OCI-LY7 (cell line): ENCODE measurements around the gene IFT25. TPM values are rescaled to one million over a fixed set of nuclear protein-coding genes. Genes with fewer than 3 reads are reported as not detected.

Experiments used
- BruUV-seq: library from RNA; stranded (reverse); fragments of 400-500 nt; replicated peaks from 2 replicates; lab custom pipeline; 2021; lab: Mats Ljungman, UMichigan
- CTCF ChIA-PET: fragments of 300-600 bp; sonication (Branson Sonifier 250); formaldehyde crosslinking; loops from one replicate; lab custom pipeline; 2022; ENCODE audit warnings: antibody characterized with exemption; ENCODE audit not compliant: unreplicated experiment; lab: Charles Lee
- POLR2A ChIA-PET: fragments of 300-600 bp; sonication (Branson Sonifier 250); formaldehyde crosslinking; loops from one replicate; lab custom pipeline; 2022; ENCODE audit warnings: antibody characterized with exemption; lab: Charles Lee
- DNase-seq: peaks from one replicate; pipeline ENCODE4 v3.0.0-alpha.2; 2015; ENCODE audit warnings: low spot score
- H2AFZ ChIP-seq: fragments of 200-600 bp; sonication (generic), shearing (Covaris generic); 2 replicates; pipeline ENCODE4 v1.6.1; 2014; ENCODE audit warnings: mild to moderate bottlenecking, antibody characterized with exemption, low read length, moderate library complexity
- H3K27ac ChIP-seq: fragments of 200-600 bp; sonication (generic); 2 replicates; pipeline ENCODE4 v1.5.1; 2014; ENCODE audit warnings: mixed run types, low read depth, mild to moderate bottlenecking, moderate library complexity, low read length, inconsistent platforms; ENCODE audit not compliant: poor library complexity, severe bottlenecking
- H3K36me3 ChIP-seq: fragments of 200-600 bp; sonication (generic); 2 replicates; pipeline ENCODE4 v1.6.1; 2014; ENCODE audit warnings: mild to moderate bottlenecking, antibody characterized with exemption, low read length, moderate library complexity, mixed read lengths; ENCODE audit not compliant: insufficient read depth
- H3K4me1 ChIP-seq: fragments of 200-600 bp; sonication (generic); 2 replicates; pipeline ENCODE4 v1.5.1; 2014; ENCODE audit warnings: mild to moderate bottlenecking, low read length; ENCODE audit not compliant: insufficient read depth, poor library complexity, severe bottlenecking
- H3K4me2 ChIP-seq: fragments of 200-600 bp; sonication (generic); 2 replicates; pipeline ENCODE4 v1.6.1; 2014; ENCODE audit warnings: mild to moderate bottlenecking, low read length
- H3K4me3 ChIP-seq: fragments of 200-600 bp; sonication (generic); 2 replicates; pipeline ENCODE4 v1.5.1; 2014; ENCODE audit warnings: mild to moderate bottlenecking, low read depth, low read length; ENCODE audit not compliant: poor library complexity, severe bottlenecking
- H3K79me2 ChIP-seq: fragments of 200-600 bp; sonication (generic); 2 replicates; pipeline ENCODE4 v1.6.1; 2016; ENCODE audit warnings: low read depth, mild to moderate bottlenecking, low read length, moderate library complexity, mixed read lengths; ENCODE audit not compliant: insufficient read depth
- H3K9me2 ChIP-seq: fragments of 200-600 bp; sonication (generic); 2 replicates; pipeline ENCODE4 v1.6.1; 2016; ENCODE audit warnings: mild to moderate bottlenecking, low read length, mixed read lengths; ENCODE audit not compliant: insufficient read depth
- H3K9me3 ChIP-seq: fragments of 200-600 bp; sonication (generic); 2 replicates; pipeline ENCODE4 v1.6.1; 2014; ENCODE audit warnings: mild to moderate bottlenecking, mixed run types, low read length, mixed read lengths
- H4K20me1 ChIP-seq: fragments of 200-600 bp; sonication (generic); 2 replicates; pipeline ENCODE4 v1.6.1; 2014; ENCODE audit warnings: mild to moderate bottlenecking, antibody characterized with exemption, low read length, moderate library complexity, mixed read lengths; ENCODE audit not compliant: insufficient read depth
- CTCF ChIP-seq: fragments of 200-600 bp; sonication (generic); conservative IDR thresholded peaks from 2 replicates; pipeline ENCODE4 v1.5.1; 2014; ENCODE audit warnings: mild to moderate bottlenecking, antibody characterized with exemption, low read length, moderate library complexity, mixed read lengths
- EZH2phosphoT487 ChIP-seq: fragments of 200-600 bp; sonication (generic); IDR thresholded peaks from 2 replicates; pipeline ENCODE4 v1.6.1; 2018; ENCODE audit warnings: low read depth, borderline replicate concordance, mild to moderate bottlenecking, mixed run types, antibody characterized with exemption, low read length, moderate library complexity, mixed read lengths
- intact Hi-C: fragments of 100-400 bp; cut with micrococcal nuclease; formaldehyde crosslinking; loops from one replicate; pipeline ENCODE4 v1.10.0; 2022; ENCODE audit not compliant: unreplicated experiment
- total RNA-seq, 2 experiments: library from RNA; depleted of rRNA in 1 of 2; stranded (reverse); fragments of >200 nt in 1 of 2; shearing (Covaris generic) in 1 of 2; gene quantifications; 2 replicates each; pipeline ENCODE4 v1.2.3, GENCODE V29; 2014 to 2022

The IFT25 gene
- total RNA-seq, 2 experiments from 2014 or later, result 45.4 to 57.0 TPM

- Histone ChIP-seq H4K20me1 (no peaks in the 10 kb centered on the region), H3K4me2 (no peak overlapping the region), H3K9me2 (no peaks in the 10 kb centered on the region), H3K4me1 (no peaks in the 10 kb centered on the region), H3K4me3 (no peak overlapping the region), H3K27ac (no peak overlapping the region), H3K36me3 (peaks cover 3% of the 10 kb centered on the region; the same call in 1 of the 2 replicates), H3K79me2 (no peaks in the 10 kb centered on the region), H2AFZ (no peak overlapping the region), H3K9me3 (no peaks in the 10 kb centered on the region)
- BruUV-seq, result no TSS peak
- TF ChIP-seq CTCF, result no peak
- no peak for TF ChIP-seq EZH2phosphoT487
- no peak for DNase-seq
- intact Hi-C loops, result no loop called here
- ChIA-PET CTCF (interaction anchor here (0.6 to 1.1 kb wide), 2 partner anchors 13 to 33 kb away, joined by 3 read pairs; partner anchors contain the start of gene LRRC42), POLR2A (interaction anchor here (0.6 to 1.6 kb wide), 4 partner anchors 10 to 402 kb away, joined by 3 to 7 read pairs (median 4); no protein-coding TSS in a partner anchor)
Observed at GRCh38 chr1:53913352-53914033, 32.0 kb downstream of the IFT25 start.

- Histone ChIP-seq H3K9me2 (no peaks in the 10 kb centered on the region), H3K27ac (no peak overlapping the region), H3K79me2 (no peaks in the 10 kb centered on the region), H4K20me1 (no peaks in the 10 kb centered on the region), H2AFZ (no peak overlapping the region), H3K36me3 (no peaks in the 10 kb centered on the region), H3K4me3 (no peak overlapping the region), H3K4me2 (no peak overlapping the region), H3K9me3 (no peaks in the 10 kb centered on the region), H3K4me1 (no peaks in the 10 kb centered on the region)
- BruUV-seq, result no TSS peak
- intact Hi-C loops, result no loop called here
- ChIA-PET POLR2A (interaction anchor here (1.5 kb wide), 1 partner anchor 13 kb away, joined by 3 read pairs; no protein-coding TSS in a partner anchor), CTCF (no interaction called here)
- no peak for DNase-seq
- TF ChIP-seq EZH2phosphoT487 (no peak), CTCF (no peak)
Observed at GRCh38 chr1:53911442-53911841, 34.1 kb downstream of the IFT25 start.

DNA sequence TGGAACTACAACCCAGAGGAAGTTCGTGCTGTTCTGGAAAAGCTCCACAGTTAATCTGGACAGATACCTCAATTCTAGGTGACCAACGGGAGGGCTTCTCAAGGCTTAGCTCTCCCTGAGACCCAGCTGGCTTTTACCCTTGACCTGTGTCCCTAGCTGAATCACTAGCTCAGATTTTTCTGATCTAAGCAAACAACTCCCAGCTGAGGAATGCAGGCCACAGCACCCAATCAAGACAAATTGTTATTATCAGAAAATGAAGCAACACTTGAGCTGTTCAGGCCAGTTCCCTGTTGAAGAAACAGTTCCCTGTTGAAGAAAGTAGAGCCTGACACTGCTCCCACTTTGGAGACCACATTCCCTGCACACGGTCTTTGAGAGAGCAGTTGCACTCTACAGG, 35.6 kb downstream of the IFT25 start:
- intact Hi-C loops, result no loop called here
- H3K27ac ChIP-seq, result no peak overlapping the region
- no peaks in the 10 kb centered on the region for H3K79me2 ChIP-seq
- POLR2A ChIA-PET, result no interaction called here
- H3K36me3 ChIP-seq, result no peaks in the 10 kb centered on the region
- H3K4me1 ChIP-seq, result no peaks in the 10 kb centered on the region
- no TSS peak for BruUV-seq
- H3K4me2 ChIP-seq, result no peak overlapping the region
- no peaks in the 10 kb centered on the region for H3K9me3 ChIP-seq
- H2AFZ ChIP-seq, result no peak overlapping the region
- no peaks in the 10 kb centered on the region for H4K20me1 ChIP-seq
- DNase-seq, result no peak
- no peak overlapping the region for H3K4me3 ChIP-seq
- CTCF ChIA-PET, result no interaction called here
- H3K9me2 ChIP-seq, result no peaks in the 10 kb centered on the region
- TF ChIP-seq EZH2phosphoT487 (no peak), CTCF (no peak)
